Astrocyte (in vitro differentiated cells and primary cell): ENCODE measurements around the gene S100A7. TPM values are rescaled to one million over a fixed set of nuclear protein-coding genes. Genes with fewer than 3 reads are reported as not detected.
"Not testable (repeated sequence)": the region's sequence is repeated elsewhere in the genome, so short reads cannot be mapped to it uniquely, and the experiment has no call there.

Experiments
- DNase-seq: peaks from one replicate; pipeline ENCODE4 v3.0.0-alpha.2; 2010; ENCODE audit warnings: low read depth
- FAIRE-seq: peaks from 2 replicates; lab custom pipeline; 2011; peaks lifted over from hg19 to GRCh38; lab: Jason Lieb, UNC
- H2AFZ ChIP-seq: 2 replicates; pipeline ENCODE4 v1.6.0; 2012; ENCODE audit warnings: low read depth, low read length, inconsistent platforms
- H3K27ac ChIP-seq: 2 replicates; pipeline ENCODE4 v1.5.1; 2011; ENCODE audit warnings: low read depth, low read length, inconsistent platforms
- H3K27me3 ChIP-seq: 2 replicates; pipeline ENCODE4 v1.6.0; 2011; ENCODE audit warnings: low read length, inconsistent platforms; ENCODE audit not compliant: insufficient read depth
- H3K36me3 ChIP-seq: 2 replicates; pipeline ENCODE4 v1.5.1; 2011; ENCODE audit warnings: low read length, inconsistent platforms; ENCODE audit not compliant: insufficient read depth
- H3K4me1 ChIP-seq: 2 replicates; pipeline ENCODE4 v1.5.1; 2011; ENCODE audit warnings: low read length, inconsistent platforms; ENCODE audit not compliant: insufficient read depth
- H3K4me2 ChIP-seq: 2 replicates; pipeline ENCODE4 v1.6.0; 2012; ENCODE audit warnings: low read length, inconsistent platforms
- H3K4me3 ChIP-seq: 2 replicates; pipeline ENCODE4 v1.5.1; 2011; ENCODE audit warnings: low read depth, mild to moderate bottlenecking, low read length, inconsistent platforms; ENCODE audit not compliant: insufficient read depth
- H3K79me2 ChIP-seq: 2 replicates; pipeline ENCODE4 v1.6.0; 2012; ENCODE audit warnings: mild to moderate bottlenecking, low read length, inconsistent platforms; ENCODE audit not compliant: insufficient read depth
- H3K9ac ChIP-seq: 2 replicates; pipeline ENCODE4 v1.6.0; 2012; ENCODE audit warnings: mild to moderate bottlenecking, low read length, inconsistent platforms
- H3K9me3 ChIP-seq: 2 replicates; pipeline ENCODE4 v1.5.1; 2012; ENCODE audit warnings: low read depth, mild to moderate bottlenecking, low read length, inconsistent platforms; ENCODE audit not compliant: insufficient read depth
- H4K20me1 ChIP-seq: 2 replicates; pipeline ENCODE4 v1.6.0; 2012; ENCODE audit warnings: low read length, inconsistent platforms; ENCODE audit not compliant: insufficient read depth
- H3K27ac Mint-ChIP-seq: one replicate; pipeline ENCODE4 v1.8.0; 2021; ENCODE audit warnings: mild to moderate bottlenecking, mixed read lengths; ENCODE audit not compliant: unreplicated experiment
- H3K27me3 Mint-ChIP-seq: one replicate; pipeline ENCODE4 v1.8.0; 2021; ENCODE audit warnings: low read depth, mixed read lengths; ENCODE audit not compliant: unreplicated experiment
- H3K36me3 Mint-ChIP-seq: one replicate; pipeline ENCODE4 v1.8.0; 2021; ENCODE audit warnings: low read depth, mixed read lengths; ENCODE audit not compliant: unreplicated experiment
- H3K4me1 Mint-ChIP-seq: one replicate; pipeline ENCODE4 v1.8.0; 2021; ENCODE audit warnings: low read depth, mixed read lengths; ENCODE audit not compliant: unreplicated experiment
- H3K4me3 Mint-ChIP-seq: one replicate; pipeline ENCODE4 v1.8.0; 2021; ENCODE audit warnings: mild to moderate bottlenecking, moderate library complexity, mixed read lengths; ENCODE audit not compliant: unreplicated experiment
- H3K9me3 Mint-ChIP-seq: one replicate; pipeline ENCODE4 v1.8.0; 2021; ENCODE audit warnings: mild to moderate bottlenecking, mixed read lengths; ENCODE audit not compliant: unreplicated experiment
- CTCF ChIP-seq: IDR thresholded peaks from 2 replicates; pipeline ENCODE4 v1.5.1; 2011; ENCODE audit warnings: low read depth, mild to moderate bottlenecking, inconsistent platforms, low read length, moderate library complexity; ENCODE audit not compliant: insufficient read depth
- EZH2 ChIP-seq: IDR thresholded peaks from 2 replicates; pipeline ENCODE4 v1.6.1; 2012; ENCODE audit warnings: mild to moderate bottlenecking, low read length, inconsistent platforms; ENCODE audit not compliant: insufficient read depth
- total RNA-seq: library from RNA; stranded (reverse); gene quantifications from 2 replicates; pipeline ENCODE4 v1.2.1, GENCODE V29; 2021

Gene S100A7
- total RNA-seq, 1 donor from 2014 or later = not detected

DNA sequence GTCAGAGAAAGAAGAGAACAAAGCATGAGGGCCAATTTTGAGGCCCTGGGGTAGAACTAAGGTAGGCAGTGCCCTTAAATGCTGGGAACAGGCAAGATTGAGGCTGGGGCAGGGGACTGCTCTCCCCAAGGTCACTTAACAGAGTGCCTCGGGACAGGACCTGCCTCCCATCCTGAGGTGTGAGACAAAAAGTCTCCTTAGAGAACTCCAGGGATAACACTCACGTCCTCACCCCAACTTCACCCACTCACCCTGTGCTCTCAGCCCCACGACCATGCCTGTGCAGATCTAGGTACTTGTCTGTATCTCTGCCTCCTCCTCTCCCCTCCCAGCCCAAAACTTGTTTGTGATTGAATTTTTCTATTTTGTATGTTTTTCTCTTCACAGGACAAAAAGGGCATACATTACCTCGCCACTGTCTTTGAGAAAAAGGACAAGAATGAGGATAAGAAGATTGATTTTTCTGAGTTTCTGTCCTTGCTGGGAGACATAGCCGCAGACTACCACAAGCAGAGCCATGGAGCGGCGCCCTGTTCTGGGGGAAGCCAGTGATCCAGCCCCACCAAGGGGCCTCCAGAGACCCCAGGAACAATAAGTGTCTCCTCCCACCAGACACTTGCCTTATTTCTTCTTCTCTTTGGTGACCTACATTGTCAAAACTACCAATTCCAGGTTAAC lies 41.6 kb downstream of the S100A7 start:
- not testable (repeated sequence) for H3K27ac ChIP-seq, H3K4me3 ChIP-seq, H3K4me2 ChIP-seq, H3K9ac ChIP-seq, DNase-seq, H3K27ac Mint-ChIP-seq, H4K20me1 ChIP-seq, H3K36me3 Mint-ChIP-seq, H3K36me3 ChIP-seq, H3K27me3 ChIP-seq, H3K79me2 ChIP-seq, H3K4me3 Mint-ChIP-seq, H3K9me3 Mint-ChIP-seq, FAIRE-seq, H3K4me1 ChIP-seq, H3K9me3 ChIP-seq, H2AFZ ChIP-seq, H3K4me1 Mint-ChIP-seq
- H3K27me3 Mint-ChIP-seq = peaks cover 49% of the 10 kb centered on the region

- Mint-ChIP-seq H3K27me3 (peaks cover 48% of the 10 kb centered on the region), H3K4me3 (no peak overlapping the region), H3K27ac (no peak overlapping the region), H3K36me3 (no peaks in the 10 kb centered on the region), H3K4me1 (no peaks in the 10 kb centered on the region), H3K9me3 (no peaks in the 10 kb centered on the region)
- DNase-seq (no peak), FAIRE-seq (no peak)
- H2AFZ ChIP-seq = no peak overlapping the region
- H3K4me2 ChIP-seq = no peak overlapping the region
- no peaks in the 10 kb centered on the region for H3K36me3 ChIP-seq
- H3K4me3 ChIP-seq = no peak overlapping the region
- no peaks in the 10 kb centered on the region for H4K20me1 ChIP-seq
- TF ChIP-seq EZH2 = no peak
- TF ChIP-seq CTCF = no peak
- H3K9ac ChIP-seq = no peak overlapping the region
- no peak overlapping the region for H3K27ac ChIP-seq
- no peaks in the 10 kb centered on the region for H3K27me3 ChIP-seq
- no peaks in the 10 kb centered on the region for H3K79me2 ChIP-seq
- H3K4me1 ChIP-seq = no peaks in the 10 kb centered on the region
- H3K9me3 ChIP-seq = no peaks in the 10 kb centered on the region
Measured at GRCh38 chr1:153417136-153417888, 43.1 kb downstream of the S100A7 start.

DNA sequence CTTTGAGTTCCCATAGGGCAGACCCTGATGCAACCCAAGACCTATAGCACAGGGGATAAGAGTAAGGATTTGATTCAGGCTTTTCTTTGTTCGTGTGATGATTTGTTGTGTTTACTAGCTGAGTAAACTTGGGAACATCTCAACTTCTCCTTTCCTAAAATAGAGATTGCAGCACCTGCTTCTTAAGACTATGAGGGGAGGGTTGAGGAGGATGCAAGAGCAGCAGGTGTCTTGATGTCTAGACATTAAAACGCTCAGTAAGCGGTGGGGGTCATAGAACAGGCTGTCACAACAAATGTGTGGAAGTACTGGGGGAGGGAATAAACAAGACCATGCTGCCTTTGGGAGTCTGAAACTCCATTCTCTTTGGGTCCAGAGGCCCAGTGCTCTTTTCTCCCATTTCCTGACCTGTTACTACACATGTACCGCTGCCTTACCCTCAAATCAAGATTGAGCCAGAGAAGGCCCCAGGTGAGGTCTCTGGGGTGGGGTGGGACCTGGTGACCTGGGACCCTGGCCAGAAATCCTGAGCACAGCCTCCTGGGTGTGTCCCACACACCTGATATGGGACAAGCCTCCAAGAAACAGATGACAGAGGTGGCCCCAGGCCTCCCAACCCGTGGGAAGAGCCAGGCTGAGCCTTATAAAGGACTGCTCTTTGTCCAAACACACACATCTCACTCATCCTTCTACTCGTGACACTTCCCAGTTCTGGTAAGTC lies 44.4 kb downstream of the S100A7 start, which contains the start of gene S100A7A:
Gene S100A7A (plus strand): TSS at position 671 of the 721 bp plus-strand sequence. CDS start 1,563 bp downstream, outside the sequence.
- DNase-seq (no peak), FAIRE-seq (no peak)
- Mint-ChIP-seq H3K4me3 (no peak within 1 kb of the TSS), H3K9me3 (peaks cover 5% of the 10 kb centered on the region), H3K36me3 (no peaks in the 10 kb centered on the region), H3K27ac (no peak within 1 kb of the TSS), H3K27me3 (peaks cover 42% of the 10 kb centered on the region), H3K4me1 (no peaks in the 10 kb centered on the region)
- no peaks in the 10 kb centered on the region for H3K27me3 ChIP-seq
- H3K4me1 ChIP-seq = no peaks in the 10 kb centered on the region
- H4K20me1 ChIP-seq = no peaks in the 10 kb centered on the region
- no peak within 1 kb of the TSS for H3K27ac ChIP-seq
- no peaks in the 10 kb centered on the region for H3K79me2 ChIP-seq
- no peak within 1 kb of the TSS for H2AFZ ChIP-seq
- no peak within 1 kb of the TSS for H3K4me2 ChIP-seq
- H3K36me3 ChIP-seq = no peaks in the 10 kb centered on the region
- H3K9me3 ChIP-seq = no peaks in the 10 kb centered on the region
- no peak within 1 kb of the TSS for H3K9ac ChIP-seq
- H3K4me3 ChIP-seq = no peak within 1 kb of the TSS
- TF ChIP-seq CTCF (no peak), EZH2 (no peak)

- DNase-seq, H3K27me3 ChIP-seq, H3K9me3 ChIP-seq, H3K4me3 Mint-ChIP-seq, H3K4me3 ChIP-seq, H3K4me2 ChIP-seq, FAIRE-seq, H3K9ac ChIP-seq, H3K4me1 ChIP-seq, H3K36me3 ChIP-seq, H3K27ac ChIP-seq, H3K4me1 Mint-ChIP-seq, H4K20me1 ChIP-seq, H3K27ac Mint-ChIP-seq, H3K36me3 Mint-ChIP-seq, H3K79me2 ChIP-seq, H2AFZ ChIP-seq: not testable (repeated sequence)
- peaks cover 12% of the 10 kb centered on the region for H3K9me3 Mint-ChIP-seq
- H3K27me3 Mint-ChIP-seq = peaks cover 40% of the 10 kb centered on the region
Measured at GRCh38 chr1:153413961-153414360, 46.5 kb downstream of the S100A7 start.
